HG02981 (cell line): Measurements from ENCODE around the gene PRKG1.
"Not testable (repeated sequence)": the region's sequence is repeated elsewhere in the genome, so short reads cannot be mapped to it uniquely, and the experiment has no call there.

Experiments used
- ATAC-seq: cut with Tn5 transposase; IDR thresholded peaks from one replicate; pipeline ENCODE4 v1.9.1; 2021; ENCODE audit warnings: mild to moderate bottlenecking, moderate library complexity; ENCODE audit not compliant: unreplicated experiment

Gene PRKG1

GRCh38 chr10:51406581-51406980 lies 332.3 kb downstream of the PRKG1 start:
- no peak for ATAC-seq

- no peak for ATAC-seq
Observed at GRCh38 chr10:51416494-51416893, 342.2 kb downstream of the PRKG1 start.

GRCh38 chr10:51419196-51420093 lies 345.2 kb downstream of the PRKG1 start:
- no peak for ATAC-seq

GRCh38 chr10:51421853-51422252 lies 347.6 kb downstream of the PRKG1 start:
- no peak for ATAC-seq

- peak; percentile 83 for ATAC-seq
Observed at GRCh38 chr10:51422311-51423120, 348.2 kb downstream of the PRKG1 start.

GRCh38 chr10:51423121-51423452 lies 348.8 kb downstream of the PRKG1 start:
- ATAC-seq: no peak

GRCh38 chr10:51425431-51425830 lies 351.1 kb downstream of the PRKG1 start:
- no peak for ATAC-seq

- ATAC-seq: no peak
Observed at GRCh38 chr10:51427758-51428157, 353.5 kb downstream of the PRKG1 start.

GRCh38 chr10:51430506-51430905 lies 356.2 kb downstream of the PRKG1 start:
- no peak for ATAC-seq

- ATAC-seq: no peak
Observed at GRCh38 chr10:51433949-51434475, 359.7 kb downstream of the PRKG1 start.

GRCh38 chr10:51436805-51437204 lies 362.5 kb downstream of the PRKG1 start:
- ATAC-seq: no peak

GRCh38 chr10:51439645-51440044 lies 365.4 kb downstream of the PRKG1 start:
- ATAC-seq: no peak

GRCh38 chr10:51445588-51445987 lies 371.3 kb downstream of the PRKG1 start:
- ATAC-seq: no peak

- no peak for ATAC-seq
Observed at GRCh38 chr10:51447119-51447518, 372.8 kb downstream of the PRKG1 start.

GRCh38 chr10:51455762-51456161 lies 381.5 kb downstream of the PRKG1 start:
- not testable (repeated sequence) for ATAC-seq

- no peak for ATAC-seq
Observed at GRCh38 chr10:51459476-51459875, 385.2 kb downstream of the PRKG1 start.

GRCh38 chr10:51462076-51462779 lies 387.9 kb downstream of the PRKG1 start:
- ATAC-seq: no peak

- no peak for ATAC-seq
Observed at GRCh38 chr10:51468424-51468823, 394.1 kb downstream of the PRKG1 start.

GRCh38 chr10:51469686-51470085 lies 395.4 kb downstream of the PRKG1 start:
- no peak for ATAC-seq

GRCh38 chr10:51471271-51471670 lies 397.0 kb downstream of the PRKG1 start:
- ATAC-seq: no peak

- no peak for ATAC-seq
Observed at GRCh38 chr10:51472154-51472553, 397.9 kb downstream of the PRKG1 start.
